K562 (cell line): ENCODE results near the gene CKAP2. TPM values are rescaled to one million over a fixed set of nuclear protein-coding genes. Genes with fewer than 3 reads are reported as not detected.
A peak's percentile ranks its signal among the peaks of the same experiment; 100 is the strongest.
"Not testable (repeated sequence)": the region's sequence is repeated elsewhere in the genome, so short reads cannot be mapped to it uniquely, and the experiment has no call there.

ENCODE experiments used
- ATAC-seq: fragments of 200-7000 bp; cut with Tn5 transposase; 3 replicates; pipeline ENCODE4 v1.9.1; 2020; ENCODE audit warnings: moderate library complexity
- BruUV-seq: library from RNA; stranded (reverse); fragments of 400-500 nt; replicated peaks from 2 replicates; lab custom pipeline; 2021; lab: Mats Ljungman, UMichigan
- CTCF ChIA-PET: fragments of 300-600 bp; formaldehyde crosslinking; extraction: SDS; loops from one replicate; lab custom pipeline; 2021; ENCODE audit warnings: low intra/inter-chr PET ratio; lab: Yijun Ruan, JAX
- POLR2A ChIA-PET: fragments of 300-600, 350-650 bp; sonication (Branson Sonifier 250); formaldehyde crosslinking; extraction: SDS; loops from one replicate; lab custom pipeline; 2021; ENCODE audit warnings: antibody characterized with exemption, inconsistent platforms; lab: Yijun Ruan, JAX
- DNase-seq, 4 experiments: peaks; one replicate each; pipeline versions ENCODE4 v3.0.0 to v3.0.0-alpha.2; 2011 to 2018; ENCODE audit warnings: low spot score in 3 of 4, mixed read lengths in 3 of 4; ENCODE audit errors: extremely low read depth in 1 of 4
- FAIRE-seq: peaks from 2 replicates; lab custom pipeline; 2011; peaks lifted over from hg19 to GRCh38; lab: Jason Lieb, UNC
- H2AFZ ChIP-seq: 2 replicates; pipeline ENCODE4 v1.6.0; 2011; ENCODE audit warnings: low read depth, low read length, control low read depth, inconsistent platforms
- H3K27ac ChIP-seq: fragments of 200-600 bp; 3 replicates; pipeline ENCODE4 v1.8.0; 2011; ENCODE audit warnings: low read depth, mild to moderate bottlenecking, control low read depth, inconsistent platforms, low read length, moderate library complexity, mixed read lengths; ENCODE audit errors: extremely low read depth
- H3K27me3 ChIP-seq, 2 experiments: fragments of 300-600 bp in 1 of 2; 2 replicates in 1 of 2; 3 replicates in 1 of 2; pipeline versions ENCODE4 v1.6.0 to v1.8.0; 2011; ENCODE audit warnings: inconsistent platforms in 2 of 2, low read length in 2 of 2, mild to moderate bottlenecking in 1 of 2, mixed read lengths in 1 of 2, moderate library complexity in 1 of 2; ENCODE audit not compliant: control insufficient read depth in 2 of 2, insufficient read depth in 2 of 2
- H3K36me3 ChIP-seq: fragments of 300-600 bp; 3 replicates; pipeline ENCODE4 v1.8.0; 2011; ENCODE audit warnings: mild to moderate bottlenecking, low read length, inconsistent platforms; ENCODE audit not compliant: control insufficient read depth, insufficient read depth
- H3K4me1 ChIP-seq, 2 experiments: fragments of 200-600 bp in 1 of 2; replicated peaks in 1 of 2; 2 replicates in 1 of 2; 3 replicates in 1 of 2; pipeline versions ENCODE4 v1.5.1 to v1.8.0; 2011; ENCODE audit warnings: inconsistent platforms in 2 of 2, low read length in 2 of 2, mild to moderate bottlenecking in 1 of 2, mixed read lengths in 1 of 2, moderate library complexity in 1 of 2; ENCODE audit not compliant: control insufficient read depth in 2 of 2, insufficient read depth in 2 of 2
- H3K4me2 ChIP-seq: 2 replicates; pipeline ENCODE4 v1.6.1; 2011; ENCODE audit warnings: low read length, control low read depth, inconsistent platforms, mixed read lengths; ENCODE audit not compliant: insufficient read depth
- H3K4me3 ChIP-seq: fragments of 200-600 bp; sonication (generic), shearing (Covaris generic); 2 replicates; pipeline ENCODE4 v1.5.1; 2016; ENCODE audit warnings: control low read depth, inconsistent platforms
- H3K79me2 ChIP-seq: fragments of 200-600 bp; 3 replicates; pipeline ENCODE4 v1.8.0; 2011; ENCODE audit warnings: low read length, inconsistent platforms; ENCODE audit not compliant: control insufficient read depth, insufficient read depth
- H3K9ac ChIP-seq, 2 experiments: 2 replicates each; pipeline versions ENCODE4 v1.6.0 to v1.6.1; 2011; ENCODE audit warnings: low read depth in 2 of 2, low read length in 2 of 2, control low read depth in 1 of 2, inconsistent platforms in 1 of 2, mild to moderate bottlenecking in 1 of 2, mixed read lengths in 1 of 2; ENCODE audit not compliant: insufficient read depth in 1 of 2
- H3K9me1 ChIP-seq: one replicate; pipeline ENCODE4 v1.6.0; 2011; ENCODE audit warnings: inconsistent platforms, mild to moderate bottlenecking, low read length, moderate library complexity; ENCODE audit not compliant: control insufficient read depth, insufficient read depth
- H3K9me3 ChIP-seq: replicated peaks from 2 replicates; pipeline ENCODE4 v1.5.1; 2011; ENCODE audit warnings: low read depth, low read length, inconsistent platforms; ENCODE audit not compliant: control insufficient read depth, insufficient read depth
- H4K20me1 ChIP-seq: replicated peaks from 2 replicates; pipeline ENCODE4 v1.6.1; 2011; ENCODE audit warnings: low read length, inconsistent platforms, mixed read lengths; ENCODE audit not compliant: control insufficient read depth, insufficient read depth
- FOSL1 ChIP-seq: fragments of 200-800 bp; sonication (Bioruptor generic); conservative IDR thresholded peaks from 2 replicates; pipeline ENCODE4 v1.6.1; 2016; ENCODE audit warnings: missing genetic modification characterization, missing compliant biosample characterization
- RAD51 ChIP-seq: fragments of 450-650 bp; IDR thresholded peaks from 2 replicates; pipeline ENCODE4 v1.7.1; 2016; ENCODE audit warnings: low read depth, mild to moderate bottlenecking, borderline replicate concordance
- WGBS: fragments of 100-300 bp; shearing (Covaris generic); methylation state at CpG from one replicate; pipeline ENCODE4 v1.1.6; 2016; ENCODE audit warnings: low coverage, mixed read lengths; ENCODE audit not compliant: insufficient coverage; ENCODE audit errors: missing lambda C conversion rate; 5-methylcytosine and 5-hydroxymethylcytosine counted together
- in situ Hi-C: fragments of 300-500 bp; cut with MboI; formaldehyde crosslinking; loops from 4 replicates; pipeline ENCODE4 v1.15.0; 2018; ENCODE audit warnings: inconsistent platforms, mixed read lengths
- intact Hi-C: fragments of 100-400 bp; cut with micrococcal nuclease; formaldehyde crosslinking; loops from 2 replicates; pipeline ENCODE4 v1.14.2; 2022
- polyA plus RNA-seq, 8 experiments: library from polyadenylated mRNA; depleted of rRNA in 4 of 8; stranded (reverse) in 5 of 8; unstranded in 3 of 8; fragments of >200 nt; fragmentation: Nextera tagmentation in 2 of 8; fragmentation: Illumina TruSeq in 1 of 8; extraction: Ambion mirVana in 2 of 8; extraction: Trizol in 1 of 8; gene quantifications; 2 replicates each; pipeline versions ENCODE4 v1.2.1 to v1.2.3, GENCODE V29; 2011 to 2014; ENCODE audit warnings: inconsistent platforms in 1 of 8, missing spikeins in 1 of 8
- total RNA-seq, 7 experiments: library from RNA; depleted of rRNA in 6 of 7; stranded (reverse); fragments of >200 nt in 6 of 7; fragmentation: Illumina TruSeq in 2 of 7; extraction: Trizol in 2 of 7; gene quantifications; 2 replicates each; pipeline versions ENCODE4 v1.2.1 to v1.2.3, GENCODE V29; 2011 to 2021; ENCODE audit warnings: low replicate concordance in 1 of 7

Gene CKAP2
- total and polyA plus RNA-seq, 9 of the 15 experiments (the other 6 are each of a cell fraction or from before 2014, with no cell fraction given): 21.9 to 63.5 (median 34.8) TPM

GRCh38 chr13:52494241-52494640 lies 39.0 kb downstream of the CKAP2 start:
- H3K79me2 ChIP-seq, in situ Hi-C loops, H3K36me3 ChIP-seq, H3K9me3 ChIP-seq, CTCF ChIA-PET, H2AFZ ChIP-seq, DNase-seq, H3K9me1 ChIP-seq, BruUV-seq, H3K4me3 ChIP-seq, H3K4me2 ChIP-seq, POLR2A ChIA-PET, H3K9ac ChIP-seq, H3K27me3 ChIP-seq, H3K4me1 ChIP-seq, FAIRE-seq, intact Hi-C loops, H3K27ac ChIP-seq, H4K20me1 ChIP-seq: not testable (repeated sequence)
- TF ChIP-seq FOSL1 (tag): peak; percentile 43
- WGBS: 27% methylated on average over 3 of the region's 5 CpGs
- 0 out of 3 replicates have a peak, but pooled peaks have one; percentile 35 for ATAC-seq

DNA sequence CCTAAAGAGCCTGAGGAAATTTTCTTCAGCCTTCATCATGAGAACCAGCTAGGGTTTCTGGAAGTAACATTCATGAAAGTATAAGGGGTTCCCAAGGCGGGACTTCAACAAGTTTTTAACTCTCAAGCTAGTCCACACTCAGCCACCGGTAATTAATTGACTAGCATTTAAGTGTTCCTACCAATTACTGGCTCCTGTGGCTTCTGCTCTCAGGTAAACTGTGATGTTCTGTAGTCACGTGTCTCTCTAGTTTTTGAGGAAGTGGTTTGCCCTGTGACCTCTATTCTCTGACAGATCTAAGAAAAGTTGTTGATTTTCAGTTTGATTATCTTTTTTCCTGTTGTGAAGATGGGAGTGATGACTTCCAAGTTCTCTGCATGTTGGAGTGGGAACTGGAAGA lies 42.7 kb downstream of the CKAP2 start:
- H3K79me2 ChIP-seq, H3K36me3 ChIP-seq, BruUV-seq, H3K9ac ChIP-seq, CTCF ChIA-PET, H4K20me1 ChIP-seq, POLR2A ChIA-PET, H3K9me1 ChIP-seq, DNase-seq, H3K4me1 ChIP-seq, H3K27ac ChIP-seq, FAIRE-seq, H3K9me3 ChIP-seq, H3K27me3 ChIP-seq, ATAC-seq, H2AFZ ChIP-seq, intact Hi-C loops, H3K4me3 ChIP-seq, H3K4me2 ChIP-seq: not testable (repeated sequence)
- in situ Hi-C loops: loop anchor here (5.0 kb wide), 1 partner anchor 171 kb away; no protein-coding TSS in a partner anchor
- 0 out of 2 replicates have a peak, but pooled peaks have one; percentile 11 for TF ChIP-seq RAD51
- WGBS: 36% methylated on average over 2 of the region's 3 CpGs
